ENCODE results near the gene MSANTD2.
A peak's percentile ranks its signal among the peaks of the same experiment; 100 is the strongest.

The MSANTD2 gene

GRCh38 chr11:124799348-124800225 lies 619 bp downstream of the MSANTD2 start:
- peak; percentile 71 for DNase-seq (ENCODE audit: low spot score)
- in situ Hi-C loops (cut with MboI; ENCODE audit: low pct_unique_long_range_greater_than_20kb, low sequenced_read_pairs, unreplicated experiment) = no loop called here

GRCh38 chr11:124798991-124799347 lies 1.2 kb downstream of the MSANTD2 start:
- no peak for TF ChIP-seq CTCF (IDR thresholded peaks at IDR 0.05; ENCODE audit: extremely low read depth, insufficient read depth, missing control alignments)
- in situ Hi-C loops (cut with MboI; ENCODE audit: low pct_unique_long_range_greater_than_20kb, low sequenced_read_pairs, unreplicated experiment) = no loop called here
- DNase-seq (ENCODE audit: low spot score) = peak; percentile 27

More at GRCh38 chr11:124799348-124800225, 619 bp downstream of the MSANTD2 start:
- no peak for TF ChIP-seq CTCF (IDR thresholded peaks at IDR 0.05; ENCODE audit: extremely low read depth, insufficient read depth, missing control alignments)

- in situ Hi-C loops (cut with MboI; ENCODE audit: low pct_unique_long_range_greater_than_20kb, low sequenced_read_pairs, unreplicated experiment) = no loop called here
- DNase-seq (ENCODE audit: low spot score) = no peak
- no peak for TF ChIP-seq CTCF (IDR thresholded peaks at IDR 0.05; ENCODE audit: extremely low read depth, insufficient read depth, missing control alignments)
These were observed 3.9 kb downstream of the MSANTD2 start for GRCh38 chr11:124796312-124796711.

GRCh38 chr11:124793466-124794278 lies 6.5 kb downstream of the MSANTD2 start:
- peak; percentile 53 for DNase-seq (ENCODE audit: low spot score)
- TF ChIP-seq CTCF (IDR thresholded peaks at IDR 0.05; ENCODE audit: extremely low read depth, insufficient read depth, missing control alignments) = peak; percentile 68
- in situ Hi-C loops (cut with MboI; ENCODE audit: low pct_unique_long_range_greater_than_20kb, low sequenced_read_pairs, unreplicated experiment) = no loop called here

GRCh38 chr11:124791626-124792341 lies 8.4 kb downstream of the MSANTD2 start:
- in situ Hi-C loops (cut with MboI; ENCODE audit: low pct_unique_long_range_greater_than_20kb, low sequenced_read_pairs, unreplicated experiment) = no loop called here
- TF ChIP-seq CTCF (IDR thresholded peaks at IDR 0.05; ENCODE audit: extremely low read depth, insufficient read depth, missing control alignments) = no peak
- DNase-seq (ENCODE audit: low spot score) = peak; percentile 28

GRCh38 chr11:124788521-124788920 lies 11.7 kb downstream of the MSANTD2 start:
- DNase-seq (ENCODE audit: low spot score) = no peak
- in situ Hi-C loops (cut with MboI; ENCODE audit: low pct_unique_long_range_greater_than_20kb, low sequenced_read_pairs, unreplicated experiment) = no loop called here
- TF ChIP-seq CTCF (IDR thresholded peaks at IDR 0.05; ENCODE audit: extremely low read depth, insufficient read depth, missing control alignments) = no peak
